Measurements from ENCODE around the gene MRNIP.
"Not testable (repeated sequence)": the region's sequence is repeated elsewhere in the genome, so short reads cannot be mapped to it uniquely, and the experiment has no call there.

The MRNIP gene

GRCh38 chr5:179837076-179838011, 21.3 kb downstream of the MRNIP start:
- no peak for DNase-seq

DNA sequence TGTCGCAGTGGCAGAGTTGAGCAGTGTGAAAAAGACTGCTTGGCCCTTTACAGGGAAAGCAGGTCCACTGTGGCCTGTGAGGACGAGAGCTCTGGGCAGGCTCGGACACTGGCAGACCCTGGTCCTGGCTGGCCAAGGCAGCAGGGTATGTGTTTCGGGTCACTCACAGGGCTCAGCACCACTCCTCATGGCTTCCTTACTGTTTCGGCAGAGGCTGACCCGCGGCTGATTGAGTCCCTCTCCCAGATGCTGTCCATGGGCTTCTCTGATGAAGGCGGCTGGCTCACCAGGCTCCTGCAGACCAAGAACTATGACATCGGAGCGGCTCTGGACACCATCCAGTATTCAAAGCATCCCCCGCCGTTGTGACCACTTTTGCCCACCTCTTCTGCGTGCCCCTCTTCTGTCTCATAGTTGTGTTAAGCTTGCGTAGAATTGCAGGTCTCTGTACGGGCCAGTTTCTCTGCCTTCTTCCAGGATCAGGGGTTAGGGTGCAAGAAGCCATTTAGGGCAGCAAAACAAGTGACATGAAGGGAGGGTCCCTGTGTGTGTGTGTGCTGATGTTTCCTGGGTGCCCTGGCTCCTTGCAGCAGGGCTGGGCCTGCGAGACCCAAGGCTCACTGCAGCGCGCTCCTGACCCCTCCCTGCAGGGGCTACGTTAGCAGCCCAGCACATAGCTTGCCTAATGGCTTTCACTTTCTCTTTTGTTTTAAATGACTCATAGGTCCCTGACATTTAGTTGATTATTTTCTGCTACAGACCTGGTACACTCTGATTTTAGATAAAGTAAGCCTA, 22.2 kb downstream of the MRNIP start:
- no peak for DNase-seq

DNA sequence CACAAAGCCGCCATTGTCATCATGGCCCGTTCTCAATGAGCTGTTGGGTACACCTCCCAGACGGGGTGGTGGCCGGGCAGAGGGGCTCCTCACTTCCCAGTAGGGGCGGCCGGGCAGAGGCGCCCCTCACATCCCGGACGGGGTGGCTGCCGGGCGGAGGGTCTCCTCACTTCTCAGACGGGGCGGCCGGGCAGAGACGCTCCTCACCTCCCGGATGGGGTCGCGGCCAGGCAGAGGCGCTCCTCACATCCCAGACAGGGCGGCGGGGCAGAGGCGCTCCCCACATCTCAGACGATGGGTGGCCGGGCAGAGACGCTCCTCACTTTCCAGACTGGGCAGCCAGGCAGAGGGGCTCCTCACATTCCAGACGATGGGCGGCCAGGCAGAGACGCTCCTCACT, 23.7 kb downstream of the MRNIP start:
- DNase-seq = not testable (repeated sequence)

GRCh38 chr5:179834120-179834519, 24.5 kb downstream of the MRNIP start:
- no peak for DNase-seq

DNA sequence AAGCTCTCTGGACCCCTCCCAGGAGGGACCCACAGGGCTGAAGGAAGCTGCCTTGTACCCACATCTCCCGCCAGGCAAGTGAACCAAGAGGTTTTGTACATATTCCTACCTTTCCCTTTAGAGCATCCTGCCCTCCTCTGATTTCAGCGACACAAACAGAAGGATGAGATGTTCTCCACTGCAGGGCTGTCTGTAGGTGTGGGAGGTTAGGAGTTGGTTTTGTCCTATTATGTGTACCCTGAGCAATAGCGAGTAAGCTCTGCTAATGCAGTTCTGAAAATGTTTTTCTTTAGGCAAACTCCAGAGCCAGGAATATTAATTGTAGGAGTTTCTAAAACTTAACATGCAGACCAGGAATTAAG, 24.9 kb downstream of the MRNIP start:
- no peak for DNase-seq

- DNase-seq = no peak
Observed at GRCh38 chr5:179833056-179833708, 25.4 kb downstream of the MRNIP start.

GRCh38 chr5:179832039-179832745, 26.4 kb downstream of the MRNIP start:
- no peak for DNase-seq

GRCh38 chr5:179830818-179831468, 27.7 kb downstream of the MRNIP start:
- no peak for DNase-seq

DNA sequence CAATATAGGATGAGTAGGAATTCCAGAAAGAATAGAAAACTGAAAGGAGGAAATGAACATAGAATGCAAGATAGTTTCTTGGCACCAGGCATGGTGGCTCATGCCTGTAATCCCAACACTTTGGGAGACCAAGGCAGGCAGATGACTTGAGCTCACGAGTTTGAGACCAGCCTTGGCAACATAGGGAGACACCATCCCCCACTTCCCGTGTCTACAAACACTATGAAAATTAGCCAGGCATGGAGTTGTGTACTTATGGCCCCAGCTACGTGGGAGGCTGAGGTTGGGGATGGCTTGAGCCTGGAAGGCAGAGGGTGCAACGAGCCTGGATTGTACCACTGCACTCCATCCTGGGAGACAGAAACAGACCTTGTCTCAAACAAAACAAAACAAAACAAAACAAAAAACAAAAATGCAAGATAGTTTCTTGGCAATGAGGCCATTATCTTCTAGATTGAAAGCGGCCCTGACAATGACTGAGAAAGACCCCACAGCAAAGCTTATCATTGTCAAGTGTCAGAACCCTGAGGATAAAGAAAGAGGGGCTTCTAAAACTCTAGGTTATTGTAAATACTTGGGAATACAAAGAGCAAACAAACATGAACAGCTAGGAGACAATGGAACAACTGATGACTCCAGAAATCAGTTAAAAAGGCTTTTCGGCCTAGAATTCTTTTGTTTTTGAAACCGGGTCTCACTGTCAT, 28.7 kb downstream of the MRNIP start:
- no peak for DNase-seq

GRCh38 chr5:179828756-179829421, 29.7 kb downstream of the MRNIP start:
- no peak for DNase-seq

DNA sequence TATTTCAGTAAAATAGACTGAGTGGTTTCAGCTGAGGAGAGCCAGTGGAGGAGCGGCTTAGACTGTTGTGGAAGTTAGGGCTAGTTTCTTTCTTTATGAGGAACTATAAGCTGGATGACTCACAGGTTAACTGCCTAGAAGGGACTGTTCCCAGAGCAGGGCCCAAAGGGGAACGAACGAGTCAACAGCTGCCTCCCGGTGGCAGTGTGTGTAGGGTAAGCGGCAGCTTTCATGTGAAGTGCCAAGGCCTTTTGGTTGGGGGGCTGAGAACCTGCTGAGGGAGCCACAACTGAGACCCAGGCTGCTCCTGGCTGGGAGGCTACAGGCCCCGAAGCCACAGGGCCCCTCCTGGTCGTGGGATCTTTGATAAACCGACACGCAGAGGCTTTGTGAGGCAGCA, 30.9 kb downstream of the MRNIP start:
- no peak for DNase-seq

DNA sequence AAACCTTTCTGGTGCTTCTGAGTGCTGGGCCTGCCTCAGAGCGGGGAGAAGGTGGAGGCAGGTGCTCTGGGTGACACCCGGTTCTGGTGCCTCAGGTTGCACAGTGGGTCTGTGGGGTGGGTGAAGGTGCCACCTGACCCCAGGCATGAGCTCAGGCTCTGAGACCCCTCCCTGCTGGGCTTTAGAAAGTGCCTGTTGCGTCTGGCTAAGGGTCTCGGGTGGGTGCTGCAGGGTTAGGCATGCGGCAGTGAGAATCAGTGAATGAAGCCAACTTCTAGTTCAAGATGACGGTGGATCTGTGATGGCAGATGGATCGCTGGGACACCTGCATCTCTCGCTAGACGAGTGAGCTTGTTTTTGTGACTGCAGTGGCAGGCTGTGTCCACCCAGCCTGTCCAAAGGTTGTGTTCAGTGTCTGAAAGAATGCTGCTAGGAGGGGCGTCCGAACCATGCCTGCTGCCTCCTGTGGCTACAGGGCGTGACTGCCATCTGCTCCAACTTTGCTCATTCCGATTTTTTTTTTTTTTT, 32.9 kb downstream of the MRNIP start:
- DNase-seq = no peak

DNA sequence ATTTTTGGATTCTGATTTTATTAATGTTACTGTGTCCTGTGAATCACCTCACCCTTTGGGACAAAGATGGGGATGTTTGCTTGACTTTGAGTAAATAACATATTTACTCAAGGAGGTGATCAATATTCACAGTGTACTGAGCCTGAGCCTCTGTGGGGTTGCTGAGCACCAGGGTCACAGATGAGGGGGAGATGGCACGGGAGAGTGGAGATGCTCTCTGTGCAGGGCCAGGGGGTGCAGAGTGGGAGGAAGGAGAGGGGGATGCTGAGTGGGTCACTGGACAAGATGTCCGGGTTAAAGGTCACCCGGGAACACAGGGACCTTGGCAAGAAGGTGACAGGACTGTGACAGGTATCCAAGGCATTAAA, 33.9 kb downstream of the MRNIP start:
- DNase-seq = no peak

GRCh38 chr5:179823937-179824744, 34.5 kb downstream of the MRNIP start:
- no peak for DNase-seq

- DNase-seq = no peak
Observed at GRCh38 chr5:179822444-179822990, 36.1 kb downstream of the MRNIP start.

DNA sequence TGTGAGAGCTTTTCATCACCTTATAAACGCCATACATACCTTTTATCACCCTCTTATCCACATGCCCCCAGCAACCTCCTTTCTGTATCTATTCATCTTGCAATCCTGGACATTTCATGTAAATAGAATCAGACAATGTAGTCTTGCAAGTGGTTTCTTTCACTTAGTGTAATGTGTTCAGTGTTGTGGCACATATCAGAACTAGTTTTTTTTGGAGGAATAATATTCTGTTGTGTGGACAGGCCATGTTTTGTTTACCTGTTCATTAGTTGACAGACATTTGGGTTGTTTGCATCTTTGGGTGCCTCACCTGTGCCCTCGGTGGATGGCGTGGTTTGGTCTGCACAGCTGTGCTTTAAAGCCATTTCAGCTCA, 36.6 kb downstream of the MRNIP start:
- DNase-seq = no peak

GRCh38 chr5:179821298-179822058, 37.1 kb downstream of the MRNIP start:
- peak; percentile 68 for DNase-seq

DNA sequence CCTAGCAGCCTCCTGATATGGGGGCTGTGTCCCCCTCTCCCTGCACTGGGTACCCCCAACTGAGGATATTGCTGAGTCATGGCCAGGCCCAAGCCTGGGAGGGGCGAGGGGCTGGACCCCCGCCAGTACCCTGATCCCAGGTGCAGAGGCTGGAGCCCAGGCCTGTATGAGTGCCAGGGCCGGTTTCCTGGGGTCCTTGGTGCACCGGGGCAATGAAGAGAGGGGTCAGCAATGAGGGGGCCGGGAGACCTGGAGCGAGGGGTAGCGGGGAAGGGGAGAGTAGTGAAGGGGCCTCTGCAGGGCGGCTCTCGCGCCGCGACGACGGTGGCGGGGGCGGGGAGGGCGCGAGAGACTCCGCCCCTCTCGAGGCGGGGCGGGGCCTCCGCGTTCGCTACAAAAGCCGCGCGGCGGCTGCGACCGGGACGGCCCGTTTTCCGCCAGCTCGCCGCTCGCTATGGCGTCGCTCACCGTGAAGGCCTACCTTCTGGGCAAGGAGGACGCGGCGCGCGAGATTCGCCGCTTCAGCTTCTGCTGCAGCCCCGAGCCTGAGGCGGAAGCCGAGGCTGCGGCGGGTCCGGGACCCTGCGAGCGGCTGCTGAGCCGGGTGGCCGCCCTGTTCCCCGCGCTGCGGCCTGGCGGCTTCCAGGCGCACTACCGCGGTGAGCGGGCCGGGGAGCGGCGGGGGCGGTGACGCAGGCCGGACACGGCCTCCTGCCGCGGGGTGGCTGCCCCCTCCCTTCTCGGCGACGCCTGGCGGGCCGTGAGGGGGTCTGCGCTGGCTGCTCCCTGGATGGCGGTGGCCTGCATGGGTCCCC, 37.9 kb downstream of the MRNIP start, which contains the start of gene SQSTM1:
SQSTM1 (plus strand) TSS at position 423 of the 815 bp plus-strand sequence; CDS start at position 455, 32 bp downstream.
- peak; percentile 48 for DNase-seq

Data from amniotic stem cell (primary cell).